Activated naive CD4-positive, alpha-beta T cell treated with Interleukin-2 at 50 U/mL for 16 hours (primary cell): ENCODE results near the gene NSRP1.
"Not testable (repeated sequence)": the region's sequence is repeated elsewhere in the genome, so short reads cannot be mapped to it uniquely, and the experiment has no call there.

ENCODE experiments used
- DNase-seq: peaks from one replicate; pipeline ENCODE4 v3.0.0-alpha.2; 2020

The NSRP1 gene

DNA sequence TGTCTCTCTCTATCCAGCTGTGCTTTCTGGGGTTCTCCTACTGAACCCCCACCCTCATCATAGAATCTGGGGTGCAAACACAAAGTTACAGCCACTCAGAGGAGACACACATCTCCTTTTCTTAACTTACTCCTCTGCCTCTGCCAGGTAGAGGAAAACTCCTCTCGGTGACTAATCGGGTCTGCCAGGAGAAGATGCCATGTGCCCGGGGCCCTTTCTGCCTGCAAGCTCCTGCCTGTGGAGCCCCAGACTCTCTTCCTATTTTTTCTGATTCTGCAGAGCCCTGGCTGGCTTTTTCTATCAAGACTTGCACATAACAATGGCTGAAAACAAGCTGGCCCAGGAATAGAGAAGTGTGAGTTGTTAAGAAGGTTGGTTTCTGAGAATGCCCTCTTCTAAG, 108.5 kb downstream of the NSRP1 start:
- DNase-seq, result no peak

DNA sequence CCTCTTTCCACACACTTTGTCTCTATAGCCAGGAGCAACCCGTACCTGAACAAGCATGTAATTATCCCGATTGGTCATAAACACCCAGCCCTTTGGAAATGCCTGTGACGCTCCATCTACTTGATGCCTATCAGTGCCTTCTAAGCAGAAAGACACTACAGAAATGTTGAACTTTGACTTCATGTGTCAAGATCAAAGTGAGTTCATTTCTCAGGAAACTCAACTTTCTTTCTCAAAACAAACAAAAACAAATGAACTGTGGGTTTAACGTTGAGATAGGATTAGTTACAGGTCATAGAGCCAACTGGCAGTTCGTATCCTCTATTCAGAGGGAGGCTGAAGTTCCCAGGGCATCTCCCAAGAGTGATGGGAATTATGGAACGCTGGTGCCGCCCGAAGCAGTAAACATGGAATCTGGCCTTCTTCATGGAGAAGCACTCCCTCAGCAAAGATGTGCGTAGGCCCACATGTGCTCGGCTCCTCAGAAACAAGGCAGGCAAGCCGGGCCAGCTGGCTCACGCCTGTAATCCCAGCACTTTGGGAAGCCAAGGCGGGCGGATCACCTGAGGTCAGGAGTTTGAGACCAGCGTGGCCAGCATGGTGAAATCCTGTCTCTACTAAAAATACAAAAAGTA, 109.4 kb downstream of the NSRP1 start:
- no peak for DNase-seq

DNA sequence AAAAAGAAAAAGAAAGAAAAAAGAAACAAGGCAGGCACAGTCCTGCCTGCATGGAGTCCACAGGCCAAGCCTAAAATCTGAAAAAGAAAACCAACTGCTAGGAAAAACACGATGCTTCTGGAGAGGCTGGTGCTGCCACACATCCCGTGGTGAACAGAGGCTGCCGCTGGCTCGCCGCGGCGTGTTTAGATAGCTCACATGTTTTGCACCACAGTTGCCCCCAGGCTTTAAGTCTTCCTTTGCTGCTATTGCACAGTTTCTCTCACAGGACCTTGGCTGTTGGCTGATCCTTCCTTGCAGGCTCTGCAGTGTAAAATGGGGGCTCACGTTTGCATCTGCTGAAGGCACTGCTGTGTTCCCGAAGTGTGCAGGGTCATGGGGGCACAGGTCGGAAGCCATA, 110.3 kb downstream of the NSRP1 start:
- DNase-seq, result no peak

DNA sequence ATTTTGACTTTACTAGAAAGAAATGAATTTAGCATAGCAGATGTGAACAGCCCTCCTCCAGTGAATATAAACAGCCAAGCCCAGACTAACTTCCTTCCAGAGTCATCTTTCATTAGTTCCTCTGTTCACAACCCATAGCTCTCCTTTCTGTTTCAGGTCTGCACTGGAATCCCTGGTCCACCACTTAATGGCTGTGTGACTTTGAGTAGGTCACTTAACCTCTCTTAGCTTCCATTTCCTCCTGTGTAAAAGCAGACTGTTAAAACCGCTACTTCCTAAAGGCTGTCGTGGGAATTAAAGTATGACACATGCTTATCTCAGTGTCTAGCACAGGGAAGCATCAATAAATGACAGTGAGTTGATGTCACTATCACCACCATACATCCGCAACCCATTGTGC, 111.4 kb downstream of the NSRP1 start:
- DNase-seq, result no peak

DNA sequence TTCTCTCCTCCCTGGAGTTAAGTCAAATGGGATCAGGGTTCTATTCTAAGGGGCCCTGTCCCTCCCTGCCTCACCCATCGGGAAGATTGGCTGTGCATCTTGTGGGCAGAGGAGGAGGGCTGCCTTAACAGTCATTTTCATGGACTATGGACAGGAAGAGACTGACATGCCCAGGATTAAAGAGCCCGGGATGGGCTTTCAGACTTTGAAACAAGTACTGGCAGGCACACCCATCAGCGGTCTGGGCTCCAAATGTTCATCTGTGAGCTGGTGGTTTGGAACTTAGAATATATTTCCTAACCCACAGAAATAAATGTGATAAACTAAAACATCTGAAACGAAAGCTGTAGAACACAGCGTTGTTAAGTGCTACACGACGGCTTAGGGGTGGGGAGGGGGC, 112.4 kb downstream of the NSRP1 start:
- no peak for DNase-seq

DNA sequence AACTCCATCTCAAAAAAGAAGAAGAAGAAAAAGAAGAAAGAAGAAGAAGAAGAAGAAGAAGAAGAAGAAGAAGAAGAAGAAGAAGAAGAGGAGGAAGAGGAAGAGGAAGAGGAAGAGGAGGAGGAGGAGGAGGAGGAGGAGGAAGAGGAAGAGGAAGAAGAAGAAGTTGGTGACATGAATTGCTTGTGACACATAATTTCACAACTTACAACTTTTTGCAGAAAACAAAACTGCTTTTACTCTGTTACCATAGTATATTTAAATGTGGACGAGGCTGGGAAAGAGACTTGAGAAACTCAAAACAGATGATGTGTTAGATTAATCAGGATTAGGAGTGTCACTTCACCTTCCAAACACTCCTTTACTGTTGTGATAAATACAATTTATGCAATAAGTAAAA, 113.4 kb downstream of the NSRP1 start:
- DNase-seq, result not testable (repeated sequence)

DNA sequence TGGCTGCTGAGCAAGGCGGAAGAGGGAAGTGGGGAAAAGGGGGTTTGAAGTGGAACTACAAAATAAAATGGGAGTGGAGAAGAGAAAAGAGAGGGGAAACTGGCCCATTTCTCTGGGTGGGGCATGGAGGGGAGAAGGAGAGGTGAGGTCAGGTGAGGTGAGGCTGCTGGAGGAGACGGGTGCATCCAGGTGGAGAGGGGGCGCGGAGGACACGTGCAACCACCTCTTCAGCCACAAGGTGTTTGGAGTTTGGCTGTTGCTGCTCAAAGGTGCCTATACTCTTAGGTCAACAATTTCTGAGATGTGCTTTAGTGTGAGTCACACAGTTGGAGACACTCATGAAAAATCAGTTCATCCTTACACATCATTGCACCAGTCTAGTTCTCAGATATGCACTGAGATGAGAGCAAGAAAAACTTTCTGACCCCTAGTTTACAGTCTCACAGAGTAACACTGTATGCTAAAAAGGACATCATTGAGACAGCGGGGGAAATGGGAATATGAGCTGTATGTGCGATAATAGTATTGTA, 114.0 kb downstream of the NSRP1 start:
- no peak for DNase-seq

DNA sequence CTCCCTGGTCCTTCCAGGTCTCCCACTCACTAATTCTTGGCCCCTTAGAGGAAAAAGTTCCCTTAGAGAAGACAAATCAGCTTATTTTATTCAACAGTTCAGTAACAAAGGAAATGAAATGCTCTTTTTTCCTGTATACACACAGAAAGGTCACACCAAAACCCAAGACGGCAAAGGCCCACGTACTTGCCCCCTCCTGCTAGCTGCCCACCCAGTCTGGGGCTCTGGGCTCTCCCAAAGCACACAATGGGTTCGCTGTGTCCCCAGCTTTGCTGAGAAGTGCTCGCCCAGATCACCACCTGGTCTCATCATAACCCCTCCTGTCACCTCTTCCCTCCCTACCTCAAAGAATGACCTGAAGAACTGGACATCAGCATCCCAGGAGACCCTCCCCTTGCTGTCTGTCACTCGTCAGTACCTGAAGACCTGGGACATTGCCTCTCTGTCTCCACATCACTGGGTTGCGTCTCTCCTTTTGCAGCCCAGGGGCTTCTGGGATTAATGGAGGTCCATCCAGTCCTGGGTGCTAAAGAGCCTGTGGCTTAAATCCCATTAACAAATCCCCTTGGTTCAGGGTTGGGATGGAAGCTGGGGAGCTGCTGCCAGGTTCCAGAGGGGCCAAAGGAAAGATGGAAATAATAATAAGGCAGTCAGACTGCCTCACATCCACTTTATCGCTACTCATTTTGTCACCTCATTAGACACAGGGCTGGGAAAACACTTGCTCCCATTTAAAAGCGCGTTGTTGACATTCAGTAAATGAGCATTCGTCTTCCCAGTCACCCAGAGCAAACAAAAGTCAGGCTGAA, 115.6 kb downstream of the NSRP1 start:
- no peak for DNase-seq

DNA sequence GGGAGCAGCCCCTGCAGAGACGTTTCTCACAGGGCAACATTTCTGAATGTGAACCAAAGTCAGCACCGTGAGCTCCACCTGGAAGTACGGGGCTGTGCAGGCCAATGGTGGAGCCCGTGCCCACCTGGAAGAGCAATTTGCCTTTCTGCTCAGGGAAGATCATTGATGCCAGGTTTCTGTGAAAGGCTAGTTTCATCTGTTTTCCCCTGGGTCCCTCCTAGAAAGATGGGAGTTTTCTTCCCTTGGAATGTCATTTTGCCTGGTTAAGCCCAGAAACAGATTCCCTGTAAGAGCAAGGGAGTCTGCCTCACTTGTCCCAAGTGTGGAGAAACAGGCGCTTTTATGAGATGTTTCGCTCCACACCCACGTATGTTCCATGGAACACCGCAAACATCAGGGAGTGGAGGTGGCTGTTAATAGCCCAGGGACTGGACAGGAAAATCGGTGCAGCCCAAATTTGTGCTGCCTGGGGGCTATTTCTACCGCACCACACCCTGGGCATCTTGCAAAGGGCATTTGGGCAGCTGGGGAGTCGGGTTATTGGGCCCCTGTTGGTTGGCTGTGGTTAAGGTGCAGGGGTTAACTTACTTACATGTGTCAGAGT, 116.3 kb downstream of the NSRP1 start:
- DNase-seq, result no peak

DNA sequence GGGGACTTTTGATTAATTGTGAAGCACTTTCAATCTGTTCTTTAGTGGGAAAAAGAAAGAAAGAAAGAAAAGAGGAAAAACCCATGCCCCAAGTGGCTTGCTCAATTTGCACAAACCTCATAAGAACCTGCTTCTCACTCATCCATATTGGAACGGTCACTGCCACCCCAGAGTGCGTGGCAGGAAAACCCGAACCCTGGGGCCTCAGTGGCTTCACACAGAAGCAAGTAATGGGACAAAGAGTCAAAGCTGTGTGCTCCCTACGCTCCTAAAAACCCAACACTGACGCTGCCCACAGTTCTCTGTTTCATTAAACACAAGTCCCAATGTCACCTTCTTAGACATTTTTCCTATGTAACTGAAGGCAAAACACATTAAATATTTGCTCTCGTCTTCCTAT, 117.7 kb downstream of the NSRP1 start:
- DNase-seq, result no peak

DNA sequence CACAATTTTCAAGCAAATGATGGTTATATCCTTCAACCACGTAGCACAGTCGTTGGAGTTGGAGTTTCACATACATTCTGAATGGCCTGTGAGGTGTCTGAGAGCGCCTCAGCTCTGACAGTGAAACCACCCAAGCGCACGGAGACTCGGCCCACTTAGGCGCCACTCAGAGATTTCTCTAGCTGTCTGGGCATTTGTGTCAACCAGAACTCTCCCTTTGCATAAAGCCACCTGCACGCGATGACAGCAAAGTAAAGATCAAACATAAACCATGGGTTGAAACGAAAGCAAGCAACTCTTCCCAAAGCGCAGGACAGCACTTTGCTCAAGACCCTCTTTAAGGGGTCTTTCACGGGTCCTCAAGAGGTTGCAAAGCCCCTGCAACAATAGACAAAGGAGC, 118.3 kb downstream of the NSRP1 start:
- DNase-seq, result no peak

DNA sequence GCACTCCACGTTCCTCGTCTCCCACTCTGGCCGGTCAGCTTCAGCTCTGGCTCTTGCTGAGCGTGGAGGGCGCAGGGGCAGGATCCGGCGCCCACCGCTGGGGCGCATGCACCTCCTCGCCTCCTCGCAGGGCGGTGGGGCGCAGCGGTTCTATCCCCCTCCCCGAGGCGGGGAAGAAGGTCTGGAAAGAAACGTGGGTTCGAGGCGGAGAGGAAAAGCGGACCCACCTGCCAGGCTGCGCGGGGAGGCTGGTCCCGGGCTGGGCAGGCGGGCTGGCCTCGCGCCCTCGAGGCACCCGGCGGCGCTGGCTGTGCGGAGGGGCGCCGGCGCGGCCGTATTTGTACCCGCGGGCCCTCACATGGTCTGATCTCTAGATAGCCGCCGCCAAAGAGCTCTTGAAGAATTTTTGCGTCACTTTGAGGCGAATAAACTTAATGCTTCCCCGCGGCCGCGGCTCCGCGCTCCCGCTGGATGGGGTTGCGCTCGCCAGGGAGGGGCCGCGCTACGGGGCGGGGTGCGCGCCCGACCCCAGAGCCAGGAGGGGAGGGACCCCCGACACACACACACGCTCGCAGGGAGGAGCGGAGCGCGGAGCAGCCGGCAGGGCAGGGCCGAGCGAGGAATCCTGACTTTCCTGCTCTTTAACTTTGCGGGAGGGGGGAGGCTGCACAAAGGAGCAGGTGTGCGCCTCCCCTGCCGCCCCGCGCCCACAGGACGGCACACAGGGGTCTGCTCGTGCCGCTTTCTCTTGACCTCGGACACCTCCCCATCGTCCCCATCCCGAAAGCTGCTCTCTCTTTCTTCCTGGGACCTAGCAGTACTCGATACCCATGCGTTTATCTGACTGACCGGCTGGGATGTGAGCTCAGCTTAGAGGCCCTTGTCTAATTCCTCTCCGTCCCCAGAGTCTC, 119.0 kb downstream of the NSRP1 start, which contains the start of gene SLC6A4:
Gene SLC6A4 (minus strand): TSS at position 312 of the 911 bp plus-strand sequence. CDS start 13,739 bp downstream, outside the sequence.
- no peak for DNase-seq
